Caco-2 (cell line): ENCODE data around the gene IQSEC1. TPM values are rescaled to one million over a fixed set of nuclear protein-coding genes. Genes with fewer than 3 reads are reported as not detected.

Source experiments
- BruUV-seq: library from RNA; stranded (reverse); fragments of 400-500 nt; replicated peaks from 2 replicates; lab custom pipeline; 2021; lab: Mats Ljungman, UMichigan
- CTCF ChIA-PET: fragments of 300-600 bp; sonication (Branson Sonifier 250); formaldehyde crosslinking; loops from one replicate; lab custom pipeline; 2022; ENCODE audit warnings: antibody characterized with exemption; lab: Charles Lee
- POLR2A ChIA-PET: fragments of 300-600 bp; sonication (Branson Sonifier 250); formaldehyde crosslinking; loops from one replicate; lab custom pipeline; 2022; ENCODE audit warnings: antibody characterized with exemption; lab: Charles Lee
- DNase-seq, 2 experiments: peaks; one replicate each; pipeline versions ENCODE4 v3.0.0 to v3.0.0-alpha.2; 2020 to 2022
- H3K27me3 ChIP-seq: replicated peaks from 2 replicates; pipeline ENCODE4 v1.6.0; 2011; ENCODE audit warnings: low read length; ENCODE audit not compliant: control insufficient read depth, insufficient read depth
- H3K36me3 ChIP-seq: 2 replicates; pipeline ENCODE4 v1.5.1; 2011; ENCODE audit warnings: low read length; ENCODE audit not compliant: control insufficient read depth, insufficient read depth
- H3K4me1 ChIP-seq: fragments of 250-450 bp; sonication (Bioruptor Pico); 2 replicates; pipeline ENCODE4 v1.5.1; 2020; ENCODE audit warnings: mild to moderate bottlenecking
- H3K4me3 ChIP-seq: 2 replicates; pipeline ENCODE4 v1.5.1; 2011; ENCODE audit warnings: low read depth, mild to moderate bottlenecking, control low read depth, low read length
- H3K9me3 ChIP-seq: fragments of 250-450 bp; sonication (Bioruptor Pico); 2 replicates; pipeline ENCODE4 v1.5.1; 2020; ENCODE audit warnings: mild to moderate bottlenecking, moderate library complexity
- H3K27ac Mint-ChIP-seq: one replicate; pipeline ENCODE4 v1.8.0; 2022; ENCODE audit warnings: mixed read lengths; ENCODE audit not compliant: unreplicated experiment
- H3K27me3 Mint-ChIP-seq: one replicate; pipeline ENCODE4 v1.8.0; 2022; ENCODE audit warnings: mixed read lengths; ENCODE audit not compliant: insufficient read depth, unreplicated experiment
- H3K36me3 Mint-ChIP-seq: one replicate; pipeline ENCODE4 v1.8.0; 2022; ENCODE audit warnings: mild to moderate bottlenecking, mixed read lengths; ENCODE audit not compliant: insufficient read depth, unreplicated experiment
- H3K4me1 Mint-ChIP-seq: one replicate; pipeline ENCODE4 v1.8.0; 2022; ENCODE audit warnings: low read depth, mixed read lengths; ENCODE audit not compliant: unreplicated experiment
- H3K4me3 Mint-ChIP-seq: one replicate; pipeline ENCODE4 v1.8.0; 2022; ENCODE audit warnings: mild to moderate bottlenecking, moderate library complexity, mixed read lengths; ENCODE audit not compliant: unreplicated experiment
- H3K9me3 Mint-ChIP-seq: one replicate; pipeline ENCODE4 v1.8.0; 2022; ENCODE audit warnings: mixed read lengths; ENCODE audit not compliant: unreplicated experiment
- intact Hi-C: fragments of 100-400 bp; cut with micrococcal nuclease; formaldehyde crosslinking; loops from one replicate; pipeline ENCODE4 v1.10.0; 2022; ENCODE audit not compliant: unreplicated experiment
- total RNA-seq: library from RNA; stranded (reverse); gene quantifications from 2 replicates; pipeline ENCODE4 v1.2.3, GENCODE V29; 2022
- TF ChIP-seq, protein P1 (sequence below), 2 experiments: fragments of 200-600 bp in 1 of 2; IDR thresholded peaks; 1 replicate in 1 of 2; 2 replicates in 1 of 2; pipeline versions ENCODE4 v1.5.1 to v1.8.0; 2011 to 2022; ENCODE audit warnings: antibody characterized with exemption in 1 of 2, control low read depth in 1 of 2, inconsistent platforms in 1 of 2, low read depth in 1 of 2, low read length in 1 of 2, mild to moderate bottlenecking in 1 of 2, moderate library complexity in 1 of 2; ENCODE audit not compliant: insufficient read depth in 1 of 2, severe bottlenecking in 1 of 2, unreplicated experiment in 1 of 2

The IQSEC1 gene
- total RNA-seq, 1 experiment from 2014 or later, result 40.0 TPM

DNA sequence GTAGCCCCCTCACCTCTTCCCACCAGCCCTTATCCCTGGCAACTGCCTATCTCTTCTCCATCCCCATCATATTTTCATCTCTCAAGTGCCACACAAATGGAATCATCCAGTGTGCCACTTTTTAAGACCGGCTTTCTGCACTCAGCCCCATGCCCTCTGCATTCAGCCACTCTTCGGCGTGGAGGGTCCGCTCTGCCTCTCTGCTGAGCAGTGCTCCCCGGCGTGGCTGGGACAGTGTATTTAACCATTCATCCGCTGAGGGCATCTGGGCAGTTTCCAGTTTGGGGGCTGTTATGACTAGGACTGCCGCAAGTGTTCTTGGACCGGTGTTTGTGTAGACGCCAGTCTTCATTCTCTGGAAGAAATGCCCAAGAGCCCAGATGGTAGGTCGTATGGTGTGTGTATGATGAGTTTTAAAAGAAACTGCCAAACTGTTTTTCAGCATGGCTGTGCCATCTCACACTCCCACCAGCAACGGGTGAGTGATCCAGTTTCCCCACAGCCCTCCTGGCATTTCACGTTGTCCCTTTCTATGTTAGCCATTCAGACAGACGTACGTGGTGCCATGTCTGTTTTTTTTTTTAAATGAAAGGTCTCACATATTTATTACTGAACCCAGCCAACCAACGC, 20.9 kb downstream of the IQSEC1 start:
- no peak overlapping the region for H3K4me3 ChIP-seq
- TF ChIP-seq, protein P1, sequence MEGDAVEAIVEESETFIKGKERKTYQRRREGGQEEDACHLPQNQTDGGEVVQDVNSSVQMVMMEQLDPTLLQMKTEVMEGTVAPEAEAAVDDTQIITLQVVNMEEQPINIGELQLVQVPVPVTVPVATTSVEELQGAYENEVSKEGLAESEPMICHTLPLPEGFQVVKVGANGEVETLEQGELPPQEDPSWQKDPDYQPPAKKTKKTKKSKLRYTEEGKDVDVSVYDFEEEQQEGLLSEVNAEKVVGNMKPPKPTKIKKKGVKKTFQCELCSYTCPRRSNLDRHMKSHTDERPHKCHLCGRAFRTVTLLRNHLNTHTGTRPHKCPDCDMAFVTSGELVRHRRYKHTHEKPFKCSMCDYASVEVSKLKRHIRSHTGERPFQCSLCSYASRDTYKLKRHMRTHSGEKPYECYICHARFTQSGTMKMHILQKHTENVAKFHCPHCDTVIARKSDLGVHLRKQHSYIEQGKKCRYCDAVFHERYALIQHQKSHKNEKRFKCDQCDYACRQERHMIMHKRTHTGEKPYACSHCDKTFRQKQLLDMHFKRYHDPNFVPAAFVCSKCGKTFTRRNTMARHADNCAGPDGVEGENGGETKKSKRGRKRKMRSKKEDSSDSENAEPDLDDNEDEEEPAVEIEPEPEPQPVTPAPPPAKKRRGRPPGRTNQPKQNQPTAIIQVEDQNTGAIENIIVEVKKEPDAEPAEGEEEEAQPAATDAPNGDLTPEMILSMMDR (IDR thresholded peaks at IDR 0.05; ENCODE audit: insufficient read depth in 1 of 2, low read depth in 1 of 2, low read length in 1 of 2, severe bottlenecking in 1 of 2, unreplicated experiment in 1 of 2), result no peak
- no peaks in the 10 kb centered on the region for H3K9me3 ChIP-seq
- POLR2A ChIA-PET, result no interaction called here
- DNase-seq, result no peak
- Mint-ChIP-seq H3K36me3 (no peaks in the 10 kb centered on the region), H3K27ac (no peak overlapping the region), H3K27me3 (no peaks in the 10 kb centered on the region), H3K4me1 (no peaks in the 10 kb centered on the region), H3K4me3 (no peak overlapping the region), H3K9me3 (no peaks in the 10 kb centered on the region)
- intact Hi-C loops, result no loop called here
- CTCF ChIA-PET, result no interaction called here
- no peaks in the 10 kb centered on the region for H3K27me3 ChIP-seq
- H3K36me3 ChIP-seq, result no peaks in the 10 kb centered on the region
- no TSS peak for BruUV-seq
- H3K4me1 ChIP-seq, result no peaks in the 10 kb centered on the region

DNA sequence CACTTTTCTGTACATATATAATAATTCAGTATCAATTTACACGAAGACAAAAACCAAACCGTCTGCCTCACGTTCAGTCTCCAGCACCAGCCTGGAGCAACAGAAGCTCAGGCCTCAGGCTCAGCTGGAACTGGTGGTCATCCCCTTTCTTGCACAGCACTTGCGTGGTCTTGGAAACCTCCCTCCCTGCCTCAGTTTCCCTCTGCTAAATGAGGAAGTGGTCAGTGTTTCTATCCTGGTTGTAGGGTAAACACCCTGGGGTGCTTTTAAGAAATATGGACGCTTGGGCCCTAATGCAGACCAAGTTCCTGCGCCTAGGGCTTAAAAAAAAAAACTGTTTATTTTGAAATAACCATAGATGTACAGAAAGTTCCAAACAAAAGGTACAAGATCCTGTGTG, 21.6 kb downstream of the IQSEC1 start:
- Mint-ChIP-seq H3K27ac (no peak overlapping the region), H3K36me3 (no peaks in the 10 kb centered on the region), H3K4me1 (no peaks in the 10 kb centered on the region), H3K4me3 (no peak overlapping the region), H3K9me3 (no peaks in the 10 kb centered on the region), H3K27me3 (no peaks in the 10 kb centered on the region)
- POLR2A ChIA-PET, result no interaction called here
- CTCF ChIA-PET, result no interaction called here
- TF ChIP-seq, protein P1 (IDR thresholded peaks at IDR 0.05; ENCODE audit: insufficient read depth in 1 of 2, low read depth in 1 of 2, low read length in 1 of 2, severe bottlenecking in 1 of 2, unreplicated experiment in 1 of 2), result no peak
- Histone ChIP-seq H3K27me3 (no peaks in the 10 kb centered on the region), H3K9me3 (no peaks in the 10 kb centered on the region), H3K4me1 (no peaks in the 10 kb centered on the region), H3K36me3 (no peaks in the 10 kb centered on the region), H3K4me3 (no peak overlapping the region)
- intact Hi-C loops, result no loop called here
- DNase-seq, result no peak
- no TSS peak for BruUV-seq

DNA sequence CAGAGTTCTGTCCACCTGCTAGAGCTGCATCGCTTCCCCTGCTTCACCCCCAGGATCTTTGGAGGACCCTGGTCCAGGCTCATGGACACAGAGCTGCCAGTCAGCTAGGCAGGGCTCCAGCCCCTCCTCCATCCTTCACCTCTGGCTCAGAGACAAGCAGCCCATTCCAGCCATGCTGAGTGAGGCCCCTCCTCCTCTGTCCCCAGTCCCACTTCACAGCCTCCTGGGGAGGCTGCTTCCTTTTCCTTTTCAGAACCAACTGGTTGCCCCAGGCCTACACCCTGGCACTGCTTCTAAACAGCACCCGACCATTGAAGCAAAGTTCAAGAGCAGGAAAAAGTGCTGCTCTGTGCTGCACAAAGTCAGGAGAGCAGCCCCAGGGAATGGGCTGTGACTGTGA, 22.2 kb downstream of the IQSEC1 start:
- no TSS peak for BruUV-seq
- Mint-ChIP-seq H3K4me1 (no peaks in the 10 kb centered on the region), H3K27me3 (no peaks in the 10 kb centered on the region), H3K27ac (no peak overlapping the region), H3K9me3 (no peaks in the 10 kb centered on the region), H3K4me3 (no peak overlapping the region), H3K36me3 (no peaks in the 10 kb centered on the region)
- no peak for DNase-seq
- CTCF ChIA-PET, result no interaction called here
- intact Hi-C loops, result no loop called here
- TF ChIP-seq, protein P1 (IDR thresholded peaks at IDR 0.05; ENCODE audit: insufficient read depth in 1 of 2, low read depth in 1 of 2, low read length in 1 of 2, severe bottlenecking in 1 of 2, unreplicated experiment in 1 of 2), result no peak
- H3K27me3 ChIP-seq, result no peaks in the 10 kb centered on the region
- no peaks in the 10 kb centered on the region for H3K36me3 ChIP-seq
- H3K4me1 ChIP-seq, result no peaks in the 10 kb centered on the region
- POLR2A ChIA-PET, result no interaction called here
- H3K9me3 ChIP-seq, result no peaks in the 10 kb centered on the region
- H3K4me3 ChIP-seq, result no peak overlapping the region
